ENCODE measurements around the gene SYF2. TPM values are rescaled to one million over a fixed set of nuclear protein-coding genes. Genes with fewer than 3 reads are reported as not detected.
"Not testable (repeated sequence)": the region's sequence is repeated elsewhere in the genome, so short reads cannot be mapped to it uniquely, and the experiment has no call there.

The SYF2 gene
- total RNA-seq, 1 experiment from 2014 or later: 35.3 TPM

DNA sequence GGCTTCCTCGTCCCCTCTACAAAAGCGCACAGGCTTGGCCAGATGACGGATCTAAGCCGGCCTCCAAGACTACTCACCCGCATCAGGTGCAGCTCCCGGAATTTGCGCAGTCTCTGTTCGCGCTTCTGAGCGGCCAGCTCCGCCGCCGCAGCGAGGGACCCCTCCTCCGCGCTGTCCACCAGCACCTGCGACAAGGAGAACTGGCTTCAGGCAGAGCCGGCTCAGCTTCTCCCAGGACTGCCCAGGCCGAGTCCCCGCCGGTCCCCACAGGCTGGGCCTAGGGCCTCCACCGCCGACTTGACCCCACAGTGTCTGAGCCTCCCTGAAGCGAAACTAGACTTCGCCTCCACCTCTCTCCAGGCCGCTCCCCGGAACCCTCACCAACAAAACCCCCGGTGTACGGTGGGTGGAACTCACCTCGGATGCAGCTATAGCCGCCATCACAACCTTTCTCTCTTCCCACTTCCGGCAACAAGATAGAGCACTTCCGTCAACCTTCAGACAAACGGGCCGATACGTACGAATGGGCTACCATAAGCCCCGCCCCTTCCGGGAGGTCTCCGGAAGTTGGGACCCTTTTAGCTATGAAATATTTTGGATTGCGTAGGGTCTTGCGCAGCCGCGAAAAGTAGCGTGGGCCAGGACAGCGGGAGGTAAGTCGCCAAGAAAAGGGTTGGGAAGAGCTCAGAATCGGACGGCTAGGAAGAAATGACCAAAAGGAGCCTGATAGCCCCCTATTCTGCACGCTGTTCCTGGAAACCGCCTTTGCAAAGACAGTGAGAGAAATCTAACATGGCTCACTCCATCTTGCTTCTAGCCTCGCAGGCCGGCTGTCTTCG is at the start of gene SYF2 (continued):
- TF ChIP-seq MYBL2 (CRISPR knock-in tag; IDR thresholded peaks at IDR 0.05): peak; percentile 72; the same call in 1 of the 2 replicates
- TF ChIP-seq SOX15 (CRISPR knock-in tag; IDR thresholded peaks at IDR 0.05): no peak
- no peak for TF ChIP-seq KAT7 (CRISPR knock-in tag; IDR thresholded peaks at IDR 0.05; ENCODE audit: borderline replicate concordance)
- peak; percentile 74 for TF ChIP-seq TEAD1 (CRISPR knock-in tag; IDR thresholded peaks at IDR 0.05)
- TF ChIP-seq TEAD4 (CRISPR knock-in tag; IDR thresholded peaks at IDR 0.05): 0 out of 2 replicates have a peak, but pooled peaks have one; percentile 6

DNA sequence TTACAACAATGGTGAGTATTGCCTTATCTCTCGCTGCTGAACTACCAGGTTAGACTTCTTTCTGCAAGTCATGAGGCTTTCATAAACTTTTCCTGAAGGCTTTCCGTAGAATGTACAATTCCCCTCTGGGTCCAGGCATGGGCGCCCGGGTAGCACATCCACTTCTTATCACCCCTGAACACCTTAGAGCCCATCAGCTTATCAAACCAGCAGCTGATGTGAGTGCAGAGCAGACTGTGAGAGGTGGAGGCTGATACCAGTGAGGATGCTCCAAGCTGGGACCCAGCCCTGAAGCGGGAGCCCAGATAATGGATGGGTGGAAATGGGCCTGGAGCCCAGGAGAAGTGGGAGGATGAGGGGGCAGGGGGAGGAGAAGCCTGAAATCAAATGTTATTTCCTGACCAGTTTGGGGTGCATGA is 47.4 kb upstream of the SYF2 start:
- POLR2A ChIA-PET; H3K4me1 Mint-ChIP-seq; H3K36me3 Mint-ChIP-seq; H3K27ac Mint-ChIP-seq; H3K9me3 Mint-ChIP-seq; ATAC-seq; H3K4me3 Mint-ChIP-seq; DNase-seq (ENCODE audit: low spot score); CTCF ChIA-PET; H3K27me3 Mint-ChIP-seq (ENCODE audit: low read depth): not testable (repeated sequence)

DNA sequence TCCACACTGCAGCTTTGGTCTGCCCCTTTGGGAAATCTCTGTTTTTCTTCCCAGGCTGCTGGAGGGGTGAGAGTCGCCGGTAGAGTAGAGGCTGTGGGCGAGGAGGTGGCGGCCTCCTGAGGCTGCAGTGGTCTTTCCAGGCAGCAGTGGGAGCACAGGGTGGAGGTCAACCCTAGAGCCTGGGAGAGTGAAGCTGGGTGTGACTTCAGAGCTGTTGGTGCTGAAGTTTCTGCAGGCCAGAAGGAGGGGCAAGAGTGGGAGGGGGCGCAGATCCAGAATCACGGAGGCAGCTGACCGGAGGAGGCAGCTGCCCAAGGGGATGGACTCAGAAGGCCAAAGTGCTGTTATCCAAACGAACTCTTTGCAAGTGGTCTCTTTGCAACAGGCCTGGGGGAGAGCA is 46.5 kb upstream of the SYF2 start:
- POLR2A ChIA-PET: interaction anchor here (0.6 kb wide), 1 partner anchor 270 kb away, joined by 4 read pairs; no protein-coding TSS in a partner anchor
- peak; percentile 43; the same call in 1 of the 2 replicates for ATAC-seq
- DNase-seq (ENCODE audit: low spot score); H3K9me3 Mint-ChIP-seq; H3K4me3 Mint-ChIP-seq; H3K36me3 Mint-ChIP-seq; H3K27ac Mint-ChIP-seq; H3K4me1 Mint-ChIP-seq; CTCF ChIA-PET; H3K27me3 Mint-ChIP-seq (ENCODE audit: low read depth): not testable (repeated sequence)

DNA sequence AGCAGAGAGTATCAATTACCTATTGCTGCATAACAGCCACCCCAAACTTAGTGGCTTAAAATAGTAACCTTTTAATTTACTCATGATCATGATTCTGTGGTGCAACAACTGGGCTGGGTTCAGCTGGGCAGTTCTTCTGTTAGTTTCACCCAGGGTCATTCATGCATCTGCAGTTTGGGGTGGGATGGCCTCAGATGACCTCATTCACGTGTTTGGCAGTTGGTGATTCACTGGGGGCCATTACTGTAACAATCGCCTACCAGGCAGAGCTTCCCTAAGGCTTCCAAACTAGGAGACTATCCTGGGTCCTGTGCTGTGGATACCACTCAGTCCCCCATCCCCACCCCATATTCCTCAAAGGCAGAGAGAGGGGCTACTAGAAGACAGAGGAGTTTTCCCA is 46.1 kb upstream of the SYF2 start:
- ATAC-seq; H3K27me3 Mint-ChIP-seq (ENCODE audit: low read depth); DNase-seq (ENCODE audit: low spot score); H3K4me1 Mint-ChIP-seq; H3K27ac Mint-ChIP-seq; H3K9me3 Mint-ChIP-seq; H3K4me3 Mint-ChIP-seq; H3K36me3 Mint-ChIP-seq; CTCF ChIA-PET: not testable (repeated sequence)
- POLR2A ChIA-PET: interaction anchor here (0.6 kb wide), 1 partner anchor 270 kb away, joined by 4 read pairs; no protein-coding TSS in a partner anchor

DNA sequence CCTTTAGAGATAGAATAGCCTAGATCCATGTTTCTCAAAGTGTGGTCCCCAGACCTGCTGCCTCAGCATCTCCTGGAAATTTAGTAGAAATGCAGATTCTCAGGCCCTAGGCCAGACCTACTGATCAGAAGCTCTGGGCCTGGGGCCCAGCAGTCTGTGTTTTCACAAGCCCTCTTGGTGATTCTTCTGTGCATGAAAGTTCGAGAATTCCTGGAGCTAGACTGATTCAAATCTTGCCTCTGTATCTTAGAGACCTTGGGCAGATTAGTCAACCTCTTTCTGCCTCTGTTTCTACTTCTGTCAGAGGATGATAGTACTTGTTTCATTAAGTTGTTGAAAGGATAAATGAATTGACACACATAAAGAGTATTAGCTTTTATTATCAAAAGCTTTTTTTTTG is 45.0 kb upstream of the SYF2 start:
- H3K9me3 Mint-ChIP-seq; H3K27ac Mint-ChIP-seq; H3K4me1 Mint-ChIP-seq; ATAC-seq; H3K27me3 Mint-ChIP-seq (ENCODE audit: low read depth); DNase-seq (ENCODE audit: low spot score); H3K36me3 Mint-ChIP-seq; POLR2A ChIA-PET; H3K4me3 Mint-ChIP-seq: not testable (repeated sequence)
- CTCF ChIA-PET: interaction anchor here (0.6 kb wide), 1 partner anchor 1933 kb away, joined by 3 read pairs; the partner anchor contains the start of gene HNRNPR

DNA sequence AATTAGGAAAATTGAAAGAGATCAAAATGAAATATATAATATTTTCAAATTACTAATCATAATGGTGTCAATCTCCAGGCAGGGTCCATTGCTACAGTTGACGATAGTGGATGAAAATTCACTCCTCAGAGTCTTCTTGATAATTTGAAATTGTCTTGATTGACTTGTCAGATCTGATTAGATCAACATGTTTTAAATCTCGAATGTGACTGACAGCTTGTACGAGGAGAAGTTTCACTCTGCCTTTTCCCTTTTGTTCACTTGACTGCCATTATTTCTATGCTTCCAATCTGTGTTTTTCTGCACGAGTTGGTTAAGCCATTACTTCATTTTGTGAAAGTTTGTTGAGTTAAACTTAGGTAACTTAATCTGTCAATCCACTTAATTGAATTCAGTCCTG is 43.3 kb upstream of the SYF2 start:
- CTCF ChIA-PET; DNase-seq (ENCODE audit: low spot score); POLR2A ChIA-PET; H3K4me3 Mint-ChIP-seq; H3K27ac Mint-ChIP-seq; ATAC-seq; H3K27me3 Mint-ChIP-seq (ENCODE audit: low read depth); H3K36me3 Mint-ChIP-seq; H3K4me1 Mint-ChIP-seq; H3K9me3 Mint-ChIP-seq: not testable (repeated sequence)

DNA sequence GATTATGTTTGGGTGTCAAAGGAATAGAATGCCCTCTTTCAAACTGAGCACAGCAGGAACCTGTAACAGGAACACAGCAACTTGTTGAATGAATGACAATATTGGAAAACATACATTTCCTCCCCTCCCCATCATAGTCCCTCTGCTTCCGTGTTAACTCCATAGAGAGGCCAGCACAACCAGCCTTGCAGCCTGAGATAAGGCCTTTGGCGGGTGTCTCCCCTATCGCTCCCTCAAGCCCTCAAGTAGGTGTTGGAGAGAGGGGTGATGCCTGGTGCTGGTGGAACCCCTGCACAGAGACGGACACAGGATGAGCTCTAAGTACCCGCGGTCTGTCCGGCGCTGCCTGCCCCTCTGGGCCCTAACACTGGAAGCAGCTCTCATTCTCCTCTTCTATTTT is 39.9 kb upstream of the SYF2 start, which contains the start of gene RHD:
TSS of gene RHD (plus strand) at position 272 of the 400 bp plus-strand sequence. CDS start at position 311, 39 bp downstream.
- H3K27me3 Mint-ChIP-seq (ENCODE audit: low read depth): peaks cover 34% of the 10 kb centered on the region
- H3K36me3 Mint-ChIP-seq; POLR2A ChIA-PET; ATAC-seq; H3K27ac Mint-ChIP-seq; H3K4me3 Mint-ChIP-seq; H3K9me3 Mint-ChIP-seq; H3K4me1 Mint-ChIP-seq; CTCF ChIA-PET; DNase-seq (ENCODE audit: low spot score): not testable (repeated sequence)

DNA sequence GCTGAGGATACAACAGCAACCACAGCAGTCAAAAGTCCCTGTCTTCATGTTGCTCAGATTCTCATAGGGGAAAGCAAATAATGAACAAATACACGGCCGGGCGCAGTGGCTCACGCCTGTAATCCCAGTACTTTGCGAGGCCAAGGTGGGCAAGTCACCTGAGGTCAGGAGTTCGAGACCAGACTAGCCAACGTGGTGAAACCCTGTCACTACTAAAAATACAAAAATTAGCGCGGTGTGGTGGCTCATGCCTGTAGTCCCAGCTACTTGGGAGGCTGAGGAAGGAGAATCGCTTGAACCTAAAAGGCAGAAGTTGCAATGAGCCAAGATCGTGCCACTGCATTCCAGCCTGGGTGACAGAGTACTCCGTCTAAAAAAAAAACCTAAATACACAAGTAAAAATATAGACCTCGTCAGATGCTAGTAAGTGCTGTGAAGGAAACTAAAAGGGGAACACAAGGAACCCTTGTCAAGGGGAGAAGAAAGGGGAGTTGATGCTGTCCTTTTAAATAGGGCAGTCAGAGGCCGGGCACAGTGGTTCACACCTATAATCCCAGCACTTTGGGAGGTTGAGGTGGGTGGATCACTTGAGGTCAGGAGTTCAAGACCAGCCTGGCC is 36.0 kb upstream of the SYF2 start:
- H3K36me3 Mint-ChIP-seq; H3K9me3 Mint-ChIP-seq; DNase-seq (ENCODE audit: low spot score); POLR2A ChIA-PET; ATAC-seq: not testable (repeated sequence)
- 0 out of 2 replicates have a peak overlapping the region, but pooled peaks have one; percentile 41 for H3K27ac Mint-ChIP-seq
- H3K4me3 Mint-ChIP-seq: peak overlapping the region; percentile 71
- CTCF ChIA-PET: interaction anchor here (1.2 kb wide), 1 partner anchor 13 kb away, joined by 3 read pairs; no protein-coding TSS in a partner anchor
- peaks cover 34% of the 10 kb centered on the region for H3K27me3 Mint-ChIP-seq (ENCODE audit: low read depth)
- peaks cover 21% of the 10 kb centered on the region for H3K4me1 Mint-ChIP-seq

DNA sequence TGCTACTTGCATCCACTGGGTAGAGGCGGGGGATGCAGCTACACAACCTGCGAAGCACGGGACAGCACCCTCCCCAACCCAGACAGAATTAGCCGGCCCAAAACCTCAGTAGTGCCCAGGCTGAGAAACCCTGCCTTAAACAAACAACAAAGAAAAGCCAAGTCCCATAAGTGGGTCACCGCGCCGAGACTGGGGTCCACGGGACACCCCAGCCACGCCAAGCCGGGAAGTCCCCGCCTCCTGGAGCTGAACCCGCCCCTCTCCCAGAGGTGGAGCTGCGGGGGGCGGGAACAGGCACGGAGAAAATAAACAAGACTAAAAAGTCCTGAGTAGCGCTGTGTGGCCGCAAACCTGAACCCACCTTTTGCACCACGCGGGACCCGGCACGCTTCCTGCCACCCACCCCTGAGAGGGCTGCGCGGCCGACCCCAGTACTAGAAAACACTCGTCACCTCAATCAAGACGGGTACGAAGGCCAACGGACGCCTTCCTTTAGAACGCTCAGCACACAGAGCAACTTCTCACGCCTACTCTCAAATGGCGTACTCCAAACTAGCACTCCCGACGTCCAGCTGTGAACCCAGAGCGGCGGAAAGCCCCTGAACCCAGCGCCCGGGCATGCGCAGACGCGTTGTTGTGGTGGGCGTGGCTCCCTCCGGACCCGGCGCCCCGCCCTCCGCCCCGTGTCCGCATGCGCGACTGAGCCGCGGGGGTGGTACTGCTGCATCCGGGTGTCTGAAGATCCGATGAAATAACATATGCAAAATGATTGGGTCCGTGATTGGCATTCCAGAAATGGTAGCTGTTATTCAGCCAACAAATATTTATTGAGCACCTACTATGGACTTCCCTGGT is 35.2 kb upstream of the SYF2 start:
- ATAC-seq: peak; percentile 65
- Mint-ChIP-seq H3K27me3 (ENCODE audit: low read depth) (peaks cover 34% of the 10 kb centered on the region), H3K27ac (0 out of 2 replicates have a peak overlapping the region, but pooled peaks have one; percentile 41), H3K4me3 (peak overlapping the region; percentile 71), H3K4me1 (peaks cover 24% of the 10 kb centered on the region)
- POLR2A ChIA-PET, H3K36me3 Mint-ChIP-seq, H3K9me3 Mint-ChIP-seq: not testable (repeated sequence)
- CTCF ChIA-PET: interaction anchor here (1.2 kb wide), 1 partner anchor 12 kb away, joined by 3 read pairs; no protein-coding TSS in a partner anchor
- DNase-seq (ENCODE audit: low spot score): peak; percentile 83

DNA sequence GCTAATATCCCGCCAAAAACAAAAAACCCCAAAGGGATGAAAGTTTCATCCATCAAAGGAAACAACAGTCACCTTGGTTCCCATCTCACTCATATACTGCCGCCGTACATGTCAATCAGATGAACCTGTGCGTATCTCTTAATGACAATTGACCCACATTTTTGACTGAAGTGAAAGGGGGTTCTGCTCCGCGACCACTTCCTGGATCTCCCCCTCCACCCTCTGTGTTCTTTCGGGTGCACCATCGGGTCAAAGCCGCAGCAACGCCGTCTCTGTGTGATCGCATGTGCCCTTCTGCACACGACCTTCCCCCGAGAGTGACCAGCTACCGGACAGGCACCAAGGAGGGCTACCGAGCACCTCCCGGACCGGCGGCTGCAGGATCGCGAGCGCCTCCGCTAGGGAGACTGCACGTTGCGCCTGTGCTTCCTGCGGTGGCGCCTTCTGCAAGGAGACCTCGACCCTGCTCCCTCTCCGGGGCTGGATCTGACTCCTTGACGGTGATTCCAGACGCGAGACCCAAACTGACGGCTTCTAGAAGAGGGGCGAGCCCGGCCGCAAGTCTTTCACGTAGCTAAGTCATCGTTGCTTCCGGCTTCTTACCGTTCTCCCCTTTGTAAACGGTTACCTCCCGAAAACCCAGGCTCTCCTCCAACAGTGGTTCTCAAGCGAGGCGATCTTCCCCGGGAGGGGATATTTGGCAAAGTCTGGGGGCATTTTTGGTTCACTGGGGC is 34.4 kb upstream of the SYF2 start:
- DNase-seq (ENCODE audit: low spot score) (peak; percentile 25), ATAC-seq (peak; percentile 61)
- peak overlapping the region; percentile 90; the same call in 1 of the 2 replicates for H3K27ac Mint-ChIP-seq
- H3K27me3 Mint-ChIP-seq (ENCODE audit: low read depth): peaks cover 34% of the 10 kb centered on the region
- H3K4me1 Mint-ChIP-seq: peaks cover 22% of the 10 kb centered on the region
- peak overlapping the region; percentile 94 for H3K4me3 Mint-ChIP-seq
- H3K36me3 Mint-ChIP-seq, CTCF ChIA-PET, POLR2A ChIA-PET, H3K9me3 Mint-ChIP-seq: not testable (repeated sequence)

All from WTC11 (cell line).